ENCODE measurements around the gene CTBP2. TPM values are rescaled to one million over a fixed set of nuclear protein-coding genes. Genes with fewer than 3 reads are reported as not detected.

CTBP2 gene
- total and polyA plus RNA-seq, 10 of the 15 experiments (the other 5 are each of a cell fraction or from before 2014, with no cell fraction given): 0.02 to 0.72 (median 0.06) TPM; not detected in 2

DNA sequence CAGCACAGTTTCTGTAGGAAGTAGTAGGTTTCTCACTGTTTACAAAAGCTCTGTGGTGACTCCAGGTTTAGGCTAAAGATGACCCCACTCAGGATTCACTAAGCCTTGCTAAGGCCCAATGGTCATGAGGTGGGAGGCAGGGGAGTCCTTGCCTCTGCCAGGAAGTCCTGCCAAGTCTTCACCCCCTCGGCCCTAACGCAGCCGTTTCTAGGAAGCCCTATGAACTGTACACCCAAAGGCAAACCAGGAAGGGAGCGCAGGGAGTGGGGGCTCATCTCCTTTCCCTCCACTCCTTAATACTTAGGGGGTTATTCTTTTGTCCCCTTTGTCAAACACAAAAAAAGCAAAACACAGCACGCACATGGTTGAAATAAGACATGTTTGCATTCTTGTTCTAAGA, 64.6 kb downstream of the CTBP2 start:
- no peak overlapping the region for H3K9ac ChIP-seq (ENCODE audit: control insufficient read depth, insufficient read depth, low read length)
- intact Hi-C loops (cut with micrococcal nuclease; ENCODE audit: unreplicated experiment) (no loop called here), in situ Hi-C loops (cut with MboI) (no loop called here)
- no peak for ATAC-seq
- ChIA-PET CTCF (no interaction called here), RAD21 (ENCODE audit: unreplicated experiment) (no interaction called here), SMC1A (ENCODE audit: uncharacterized antibody, unreplicated experiment) (no interaction called here), POLR2A (no interaction called here)
- H3K4me3 ChIP-seq: no peak overlapping the region
- no peak overlapping the region for H2AFZ ChIP-seq (ENCODE audit: control insufficient read depth, low read depth, low read length)
- H3K27ac ChIP-seq (ENCODE audit: control insufficient read depth, insufficient read depth): no peak overlapping the region
- no peaks in the 10 kb centered on the region for H3K36me3 ChIP-seq (ENCODE audit: control insufficient read depth in 2 of 2, insufficient read depth in 2 of 2, low read length in 1 of 2)
- H3K27me3 ChIP-seq (replicated peaks in 1 of 2; ENCODE audit: control insufficient read depth in 2 of 2, insufficient read depth in 2 of 2, low read length in 1 of 2): no peaks in the 10 kb centered on the region; a peak in 1 of 4 replicates
- H3K4me2 ChIP-seq (ENCODE audit: control insufficient read depth, insufficient read depth): no peak overlapping the region
- FAIRE-seq: no peak
- 67% methylated on average over 5 of the region's 5 CpGs for WGBS (ENCODE audit: insufficient coverage, insufficient replicate concordance, low lambda C conversion rate, missing lambda C conversion rate)
- no peak for DNase-seq (ENCODE audit: low read depth, low spot score)
- no TSS peak for BruUV-seq (replicated peaks)
- TF ChIP-seq BCL3 (IDR thresholded peaks at IDR 0.05; ENCODE audit: borderline replicate concordance, insufficient read depth, low read depth, low read length, poor library complexity, severe bottlenecking) (no peak), CTCF (IDR thresholded peaks at IDR 0.05 in 2 of 3, conservative IDR thresholded peaks at IDR 0.05 in 1 of 3; ENCODE audit: control insufficient read depth in 2 of 3, extremely low read depth in 1 of 3, insufficient read depth in 1 of 3, low read depth in 3 of 3, low read length in 3 of 3) (no peak), BHLHE40 (IDR thresholded peaks at IDR 0.05; ENCODE audit: borderline replicate concordance in 1 of 2, low read depth in 2 of 2, low read length in 1 of 2) (no peak), EED (IDR thresholded peaks at IDR 0.05; ENCODE audit: low read depth) (no peak), CHD2 (IDR thresholded peaks at IDR 0.05; ENCODE audit: borderline replicate concordance, low read depth, low read length) (no peak), REST (IDR thresholded peaks at IDR 0.05; ENCODE audit: low read depth, low read length) (no peak), PRDM15 (CRISPR knock-in tag; IDR thresholded peaks at IDR 0.05) (no peak), TCF7 (IDR thresholded peaks at IDR 0.05; ENCODE audit: borderline replicate concordance) (no peak)
- no peaks in the 10 kb centered on the region for H3K9me3 ChIP-seq (replicated peaks; ENCODE audit: control insufficient read depth, insufficient read depth, low read length)
- no peaks in the 10 kb centered on the region for H3K79me2 ChIP-seq (ENCODE audit: control insufficient read depth, insufficient read depth, low read length)
- 0 out of 2 replicates have a peak, but pooled peaks cover 4% of the 10 kb centered on the region for H4K20me1 ChIP-seq (ENCODE audit: control insufficient read depth, insufficient read depth)
- H3K4me1 ChIP-seq (ENCODE audit: control insufficient read depth, insufficient read depth, low read length): no peaks in the 10 kb centered on the region

All from GM12878 (cell line).